Measurements from ENCODE around the gene CYP21A2.

CYP21A2 gene

DNA sequence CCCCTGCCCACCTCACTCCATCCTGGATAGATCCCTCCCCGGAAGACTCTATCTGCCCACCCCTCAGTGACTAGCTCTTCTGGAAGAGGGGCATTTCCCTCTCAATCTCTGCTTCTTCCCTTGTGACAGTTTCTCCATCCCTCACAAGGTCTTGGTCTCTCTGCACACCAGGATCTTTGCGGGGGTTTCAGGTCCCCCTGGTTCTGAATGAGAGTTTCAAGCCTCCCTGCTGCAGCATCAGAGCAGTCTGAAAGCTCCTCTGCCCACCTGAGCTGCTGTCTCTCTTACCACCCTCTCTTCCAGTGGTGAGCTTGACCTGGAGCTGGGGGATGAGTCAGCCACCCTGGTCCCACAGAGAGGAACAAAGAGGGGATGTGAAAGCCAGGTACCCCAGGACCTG is 46.6 kb downstream of the CYP21A2 start:
- DNase-seq = no peak

DNA sequence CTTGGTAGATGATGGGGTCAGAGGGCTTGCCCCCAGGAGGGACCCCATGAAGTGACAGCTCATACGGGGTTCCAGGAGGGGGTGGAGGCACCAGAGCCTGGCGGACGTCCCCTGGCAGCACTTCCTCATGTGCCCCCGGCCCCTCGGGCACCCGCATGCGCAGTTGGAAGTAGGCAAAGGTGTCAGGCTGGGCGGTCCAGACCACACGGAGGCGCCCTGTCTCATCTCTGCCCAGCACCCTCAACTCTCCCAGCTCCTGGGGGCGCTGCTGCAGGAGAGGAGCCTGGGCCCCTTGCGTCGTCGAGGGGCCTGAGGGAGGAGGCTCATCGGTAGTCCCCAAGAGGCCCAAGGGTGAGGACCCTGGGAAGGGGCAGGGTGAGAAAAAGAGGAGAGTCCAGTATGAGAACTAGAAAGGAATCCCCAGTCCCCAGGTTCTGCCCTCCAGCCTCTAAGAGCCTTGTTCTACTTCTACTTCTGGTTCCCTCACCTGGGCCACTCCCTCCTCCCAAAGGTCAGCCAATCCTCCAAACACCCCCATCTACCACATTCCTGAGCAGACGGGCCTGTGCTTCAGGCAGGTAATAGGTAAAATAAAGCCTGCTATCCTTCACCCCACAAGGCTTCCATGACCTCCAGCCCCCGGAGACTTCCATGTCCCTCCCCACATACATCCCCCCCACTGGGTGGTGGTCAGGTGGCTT is 47.7 kb downstream of the CYP21A2 start:
- DNase-seq = no peak

DNA sequence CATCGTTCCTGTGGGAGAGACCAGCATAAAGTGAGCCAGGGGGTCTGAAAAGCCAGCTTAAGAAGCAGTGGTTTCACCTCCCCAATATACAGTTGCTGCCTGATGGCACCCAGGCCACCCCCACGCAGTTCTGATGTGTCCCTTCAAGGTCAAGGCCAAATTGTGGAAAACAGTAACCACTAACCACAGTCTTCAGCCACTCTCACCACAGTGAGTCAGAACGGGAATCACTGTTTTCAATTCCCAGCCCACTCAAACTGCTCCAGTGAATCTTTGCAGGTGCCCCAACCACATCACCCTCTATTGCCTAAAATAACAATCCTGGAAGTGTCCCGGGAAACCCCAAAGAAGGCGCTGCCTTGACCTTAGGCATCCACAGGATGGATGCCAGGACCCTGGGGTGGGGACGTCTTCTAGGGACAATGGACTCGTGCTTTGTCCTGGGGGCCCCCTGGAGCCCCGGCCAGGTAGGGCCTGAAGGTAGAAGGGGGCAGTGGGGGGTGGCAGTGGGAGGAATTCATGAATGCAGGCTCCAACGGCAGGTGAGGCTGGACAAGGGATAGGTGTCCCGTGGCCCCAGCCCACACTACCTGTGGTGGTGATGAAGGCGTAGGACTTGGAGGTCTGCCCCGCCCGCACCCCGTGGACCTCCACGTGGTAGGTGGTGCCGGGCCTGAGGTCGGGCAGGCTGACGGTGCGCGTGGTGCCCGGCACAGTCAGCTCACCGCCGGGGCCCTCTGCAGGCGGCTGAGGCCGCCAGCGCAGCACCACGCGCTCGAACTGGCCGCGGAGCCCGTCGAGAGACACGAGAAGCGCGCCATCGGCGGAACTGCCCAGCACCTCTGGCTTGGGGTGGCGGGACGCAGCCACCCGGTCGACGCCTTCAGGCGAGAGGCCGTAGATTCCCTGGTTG is 48.7 kb downstream of the CYP21A2 start:
- DNase-seq = no peak

- DNase-seq = no peak
These were observed 49.6 kb downstream of the CYP21A2 start for GRCh38 chr6:32087574-32088486.

- DNase-seq = no peak
These were observed 50.4 kb downstream of the CYP21A2 start for GRCh38 chr6:32088487-32089049.

DNA sequence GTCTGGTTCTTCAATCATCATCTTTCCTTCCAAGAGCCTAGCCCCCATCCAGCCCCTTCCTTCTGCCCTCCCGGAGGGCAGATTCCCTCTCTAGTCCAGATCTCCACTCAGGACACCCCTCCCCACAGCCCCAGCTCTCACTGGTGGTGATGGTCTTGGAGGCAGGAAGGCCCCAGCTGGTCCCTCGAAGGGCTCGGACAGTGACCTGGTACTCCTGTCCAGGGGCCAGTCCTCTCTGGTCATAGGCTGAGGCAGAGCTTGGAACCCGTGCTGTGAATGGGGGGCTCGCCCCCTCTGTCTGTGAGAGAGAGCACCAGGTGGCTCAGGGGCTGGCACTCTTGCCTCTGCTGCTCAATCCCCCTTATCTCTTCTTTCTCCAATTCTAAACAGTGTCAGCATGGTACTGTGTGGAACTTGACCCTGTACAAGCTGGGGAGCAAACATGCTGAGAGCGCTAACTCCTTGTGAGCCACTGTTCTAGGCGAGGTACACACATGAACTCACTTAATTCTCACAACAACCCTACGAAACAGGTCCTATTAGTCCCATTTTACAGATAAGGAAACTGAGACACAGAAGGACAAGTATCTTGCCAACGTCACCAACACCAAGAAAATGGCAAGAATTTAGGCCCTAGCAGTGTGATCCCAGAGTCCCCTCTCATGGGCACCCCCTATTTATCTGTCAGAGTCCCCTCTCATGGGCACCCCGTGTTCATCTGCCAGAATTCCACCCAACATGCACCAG is 51.0 kb downstream of the CYP21A2 start:
- no peak for DNase-seq
